ENCODE results near the gene ANTXR1.

Gene ANTXR1

GRCh38 chr2:69001879-69002278 is 11.1 kb upstream of the ANTXR1 start:
- DNase-seq (ENCODE audit: low read depth), result no peak
- TF ChIP-seq CTCF (conservative IDR thresholded peaks at IDR 0.05; ENCODE audit: low read depth, low read length), result no peak
- H3K4me3 ChIP-seq (ENCODE audit: low read length), result no peak overlapping the region

- DNase-seq (ENCODE audit: low read depth), result no peak
- no peak for TF ChIP-seq CTCF (conservative IDR thresholded peaks at IDR 0.05; ENCODE audit: low read depth, low read length)
- no peak overlapping the region for H3K4me3 ChIP-seq (ENCODE audit: low read length)
These were observed 9.2 kb upstream of the ANTXR1 start for GRCh38 chr2:69003731-69004130.

- no peak overlapping the region for H3K4me3 ChIP-seq (ENCODE audit: low read length)
- no peak for DNase-seq (ENCODE audit: low read depth)
- TF ChIP-seq CTCF (conservative IDR thresholded peaks at IDR 0.05; ENCODE audit: low read depth, low read length), result no peak
These were observed 5.8 kb upstream of the ANTXR1 start for GRCh38 chr2:69007169-69007568.

GRCh38 chr2:69007603-69008002 is 5.4 kb upstream of the ANTXR1 start:
- TF ChIP-seq CTCF (conservative IDR thresholded peaks at IDR 0.05; ENCODE audit: low read depth, low read length), result no peak
- DNase-seq (ENCODE audit: low read depth), result no peak

GRCh38 chr2:69010437-69011194 is 2.4 kb upstream of the ANTXR1 start:
- DNase-seq (ENCODE audit: low read depth), result no peak

More at GRCh38 chr2:69007603-69008002, 5.4 kb upstream of the ANTXR1 start:
- H3K4me3 ChIP-seq (ENCODE audit: low read length), result no peak overlapping the region

GRCh38 chr2:69011611-69012157 is 1.3 kb upstream of the ANTXR1 start:
- DNase-seq (ENCODE audit: low read depth), result no peak
- TF ChIP-seq CTCF (conservative IDR thresholded peaks at IDR 0.05; ENCODE audit: low read depth, low read length), result no peak
- H3K4me3 ChIP-seq (ENCODE audit: low read length), result no peak overlapping the region

More at GRCh38 chr2:69010437-69011194, 2.4 kb upstream of the ANTXR1 start:
- no peak overlapping the region for H3K4me3 ChIP-seq (ENCODE audit: low read length)
- TF ChIP-seq CTCF (conservative IDR thresholded peaks at IDR 0.05; ENCODE audit: low read depth, low read length), result no peak

Measured in retinal pigment epithelial cell (primary cell).